Lower lobe of right lung (tissue), 2 donors: Measurements from ENCODE around the gene ITGA11. TPM values are rescaled to one million over a fixed set of nuclear protein-coding genes. Genes with fewer than 3 reads are reported as not detected.
"Not testable (repeated sequence)": the region's sequence is repeated elsewhere in the genome, so short reads cannot be mapped to it uniquely, and the experiment has no call there.

ENCODE experiments used
- ATAC-seq, 2 donors: fragments of 200-7000 bp; cut with Tn5 transposase; one replicate each; pipeline ENCODE4 v1.9.1; 2020 to 2022; ENCODE audit warnings: mild to moderate bottlenecking in 2 of 2, moderate library complexity in 2 of 2
- DNase-seq: peaks from one replicate; pipeline ENCODE4 v3.0.0-alpha.2; 2020
- H3K27ac ChIP-seq: fragments of 200-600 bp; one replicate; pipeline ENCODE4 v1.8.0; 2022
- H3K27me3 ChIP-seq: fragments of 200-600 bp; one replicate; pipeline ENCODE4 v1.8.0; 2022; ENCODE audit warnings: low read depth
- H3K36me3 ChIP-seq: fragments of 200-600 bp; one replicate; pipeline ENCODE4 v1.8.0; 2022; ENCODE audit warnings: mild to moderate bottlenecking
- H3K4me1 ChIP-seq: fragments of 200-600 bp; one replicate; pipeline ENCODE4 v1.8.0; 2022
- H3K4me3 ChIP-seq: fragments of 200-600 bp; one replicate; pipeline ENCODE4 v1.8.0; 2022; ENCODE audit warnings: mild to moderate bottlenecking
- H3K9me3 ChIP-seq: fragments of 200-600 bp; one replicate; pipeline ENCODE4 v1.8.0; 2022
- intact Hi-C: fragments of 100-400 bp; cut with DNase I; formaldehyde crosslinking; loops from one replicate; pipeline ENCODE4 v1.11.0; 2022
- total RNA-seq: library from RNA; stranded (reverse); fragmentation: NEBNext Ultra II Directional; extraction: Animal tissue kit (Norgen Biotek cat#: 25700); gene quantifications from one replicate; pipeline ENCODE4 v1.2.1, GENCODE V29; 2021
- TF ChIP-seq, protein P1 (sequence below): fragments of 200-600 bp; IDR thresholded peaks from one replicate; pipeline ENCODE4 v1.8.0; 2022; ENCODE audit warnings: antibody characterized with exemption, mild to moderate bottlenecking
- donor health status: DM: no; HTN: yes; CAD: no; lungs with severe emphysema.

The ITGA11 gene
- total RNA-seq, 1 donor from 2014 or later = 2.7 TPM

- DNase-seq (no peak), ATAC-seq (no peak)
- Histone ChIP-seq H3K9me3 (no peaks in the 10 kb centered on the region), H3K4me3 (no peak overlapping the region), H3K4me1 (no peaks in the 10 kb centered on the region), H3K36me3 (no peaks in the 10 kb centered on the region), H3K27me3 (peaks cover 6% of the 10 kb centered on the region), H3K27ac (no peak overlapping the region)
- intact Hi-C loops = no loop called here
- TF ChIP-seq, protein P1, sequence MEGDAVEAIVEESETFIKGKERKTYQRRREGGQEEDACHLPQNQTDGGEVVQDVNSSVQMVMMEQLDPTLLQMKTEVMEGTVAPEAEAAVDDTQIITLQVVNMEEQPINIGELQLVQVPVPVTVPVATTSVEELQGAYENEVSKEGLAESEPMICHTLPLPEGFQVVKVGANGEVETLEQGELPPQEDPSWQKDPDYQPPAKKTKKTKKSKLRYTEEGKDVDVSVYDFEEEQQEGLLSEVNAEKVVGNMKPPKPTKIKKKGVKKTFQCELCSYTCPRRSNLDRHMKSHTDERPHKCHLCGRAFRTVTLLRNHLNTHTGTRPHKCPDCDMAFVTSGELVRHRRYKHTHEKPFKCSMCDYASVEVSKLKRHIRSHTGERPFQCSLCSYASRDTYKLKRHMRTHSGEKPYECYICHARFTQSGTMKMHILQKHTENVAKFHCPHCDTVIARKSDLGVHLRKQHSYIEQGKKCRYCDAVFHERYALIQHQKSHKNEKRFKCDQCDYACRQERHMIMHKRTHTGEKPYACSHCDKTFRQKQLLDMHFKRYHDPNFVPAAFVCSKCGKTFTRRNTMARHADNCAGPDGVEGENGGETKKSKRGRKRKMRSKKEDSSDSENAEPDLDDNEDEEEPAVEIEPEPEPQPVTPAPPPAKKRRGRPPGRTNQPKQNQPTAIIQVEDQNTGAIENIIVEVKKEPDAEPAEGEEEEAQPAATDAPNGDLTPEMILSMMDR = no peak
Observed at GRCh38 chr15:68425428-68426060, 6.4 kb downstream of the ITGA11 start.

GRCh38 chr15:68424754-68425390 is 7.1 kb downstream of the ITGA11 start:
- DNase-seq = no peak
- H3K27ac ChIP-seq = no peak overlapping the region

DNA sequence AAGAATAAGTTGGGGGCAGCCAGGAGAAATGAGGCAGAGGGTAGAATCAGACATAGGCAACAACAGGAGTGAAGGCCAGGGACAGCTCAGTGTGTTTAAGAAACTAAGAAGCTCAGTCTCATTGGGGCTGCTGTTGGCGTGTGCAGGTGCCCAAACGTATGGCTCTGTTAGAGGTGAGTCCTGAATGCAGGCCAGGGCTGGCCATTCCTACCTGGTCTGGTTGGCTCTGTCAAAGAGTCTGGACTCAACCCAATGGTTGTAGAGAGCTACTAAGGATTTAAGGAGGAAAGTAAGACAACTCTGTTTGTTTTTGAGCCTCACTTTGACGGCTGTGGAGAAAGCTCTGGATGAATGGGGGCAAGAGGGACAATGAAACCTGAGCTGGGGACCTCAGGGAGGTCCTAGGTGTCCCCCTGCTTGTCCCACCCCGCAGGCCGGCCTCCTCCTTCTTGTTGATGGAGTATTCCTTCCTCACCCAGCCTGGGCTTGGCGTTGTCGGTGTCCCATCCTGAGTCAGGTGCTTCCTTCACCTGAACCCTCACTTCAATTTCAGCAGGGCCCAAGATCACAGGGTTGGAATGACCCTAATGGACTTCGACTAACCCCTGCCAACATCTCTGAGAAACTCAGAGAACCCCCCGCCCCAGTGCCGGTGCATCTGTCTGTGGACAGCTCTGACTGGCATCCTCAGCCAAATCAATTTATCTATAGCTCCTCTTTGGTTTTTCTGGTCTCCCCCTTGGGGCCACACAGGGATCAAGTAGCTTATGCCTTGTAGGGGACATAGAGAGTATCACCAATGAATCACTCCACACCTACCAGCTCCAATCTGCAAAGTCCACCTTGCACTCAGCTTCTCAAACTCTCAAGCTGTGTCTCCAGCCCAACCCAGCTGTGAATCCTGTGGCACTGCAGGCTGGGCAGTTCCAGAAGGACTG is 8.3 kb downstream of the ITGA11 start:
- Histone ChIP-seq H3K27me3 (no peaks in the 10 kb centered on the region), H3K9me3 (no peaks in the 10 kb centered on the region), H3K4me1 (no peaks in the 10 kb centered on the region), H3K4me3 (no peak overlapping the region), H3K27ac (no peak overlapping the region), H3K36me3 (no peaks in the 10 kb centered on the region)
- TF ChIP-seq, protein P1 = no peak
- intact Hi-C loops = no loop called here
- ATAC-seq (no peak), DNase-seq (no peak)

More at GRCh38 chr15:68424754-68425390, 7.1 kb downstream of the ITGA11 start:
- no peak for ATAC-seq
- no peaks in the 10 kb centered on the region for H3K9me3 ChIP-seq
- TF ChIP-seq, protein P1 = no peak
- intact Hi-C loops = no loop called here
- no peak overlapping the region for H3K4me3 ChIP-seq
- H3K4me1 ChIP-seq = no peaks in the 10 kb centered on the region
- H3K27me3 ChIP-seq = no peaks in the 10 kb centered on the region
- H3K36me3 ChIP-seq = no peaks in the 10 kb centered on the region

DNA sequence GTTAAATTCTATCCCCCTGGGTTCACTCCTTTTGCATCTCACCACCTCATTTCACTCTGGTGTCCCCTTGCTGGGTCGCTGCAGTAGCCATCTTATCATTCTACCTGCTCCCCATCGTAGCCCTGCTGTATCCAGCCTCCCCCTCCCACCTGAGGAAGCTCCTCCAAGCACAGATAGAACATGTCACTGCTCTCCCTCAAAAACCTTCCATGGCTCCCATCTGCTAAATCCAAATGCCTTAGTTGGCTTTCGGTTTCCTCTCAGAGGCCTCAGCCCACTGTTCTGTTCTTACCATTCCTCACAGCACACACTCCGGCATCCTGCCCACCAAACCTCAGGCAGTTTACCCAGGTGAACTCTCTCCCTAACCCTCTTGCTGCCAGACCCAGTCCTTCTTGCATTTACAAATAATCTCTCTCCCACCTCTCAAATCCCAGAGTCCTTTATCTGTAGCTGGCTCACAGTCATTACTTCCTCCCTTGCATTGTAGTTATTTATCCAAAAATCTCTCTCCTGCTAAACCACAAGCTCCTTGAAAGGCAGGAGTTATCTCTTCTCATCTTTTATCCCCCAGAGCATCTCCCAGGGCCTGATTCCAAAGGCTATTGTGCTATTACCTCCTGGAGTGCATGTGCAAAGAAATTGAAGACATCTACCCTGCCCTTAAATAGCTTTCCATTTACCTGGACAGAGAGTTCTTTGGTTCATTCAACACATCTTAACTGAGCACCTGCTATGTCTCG is 9.4 kb downstream of the ITGA11 start:
- DNase-seq, H3K4me1 ChIP-seq, H3K4me3 ChIP-seq, H3K9me3 ChIP-seq, H3K36me3 ChIP-seq, H3K27ac ChIP-seq, intact Hi-C loops, ATAC-seq, H3K27me3 ChIP-seq: not testable (repeated sequence)

GRCh38 chr15:68421798-68422402 is 10.1 kb downstream of the ITGA11 start:
- Histone ChIP-seq H3K27me3 (no peaks in the 10 kb centered on the region), H3K4me3 (no peak overlapping the region), H3K27ac (no peak overlapping the region), H3K36me3 (no peaks in the 10 kb centered on the region), H3K9me3 (no peaks in the 10 kb centered on the region), H3K4me1 (no peaks in the 10 kb centered on the region)
- no peak for DNase-seq
- TF ChIP-seq, protein P1 = no peak
- no peak for ATAC-seq
- intact Hi-C loops = no loop called here
